HepG2 (cell line): Measurements from ENCODE around the gene TEKT2. TPM values are rescaled to one million over a fixed set of nuclear protein-coding genes. Genes with fewer than 3 reads are reported as not detected.
A peak's percentile ranks its signal among the peaks of the same experiment; 100 is the strongest.

Source experiments
- ATAC-seq: fragments of 200-7000 bp; cut with Tn5 transposase; 3 replicates; pipeline ENCODE4 v1.9.1; 2020; ENCODE audit warnings: mild to moderate bottlenecking, moderate library complexity
- Bru-seq: library from RNA; stranded (reverse); fragments of 400-500 nt; gene quantifications from one replicate; lab custom pipeline; 2021; lab: Mats Ljungman, UMichigan
- BruChase-seq, 2 experiments: library from RNA; stranded (reverse); fragments of 400-500 nt; gene quantifications; one replicate each; lab custom pipeline; 2021; lab: Mats Ljungman, UMichigan
- BruUV-seq: library from RNA; stranded (reverse); fragments of 400-500 nt; replicated peaks from 2 replicates; lab custom pipeline; 2021; lab: Mats Ljungman, UMichigan
- CTCF ChIA-PET: fragments of 300-600 bp; formaldehyde crosslinking; extraction: SDS; loops from one replicate; lab custom pipeline; 2021; ENCODE audit warnings: low total read pairs, inconsistent platforms, low intra/inter-chr PET ratio; lab: Yijun Ruan, JAX
- POLR2A ChIA-PET: fragments of 350-600 bp; sonication (Branson Sonifier 250); formaldehyde crosslinking; loops from one replicate; lab custom pipeline; 2020; ENCODE audit warnings: antibody characterized with exemption, inconsistent platforms; lab: Yijun Ruan, JAX
- DNase-seq: peaks from one replicate; pipeline ENCODE4 v3.0.0-alpha.2; 2015; ENCODE audit warnings: low spot score
- FAIRE-seq: peaks from 3 replicates; lab custom pipeline; 2011; peaks lifted over from hg19 to GRCh38; lab: Jason Lieb, UNC
- H2AFZ ChIP-seq: one replicate; pipeline ENCODE4 v1.6.1; 2011; ENCODE audit warnings: low read length, inconsistent platforms
- H3K27ac ChIP-seq: fragments of 300-600 bp; 3 replicates; pipeline ENCODE4 v1.8.0; 2011; ENCODE audit warnings: mixed run types, mild to moderate bottlenecking, mixed read lengths, low read length, inconsistent platforms; ENCODE audit not compliant: insufficient read depth; ENCODE audit errors: extremely low read length
- H3K27me3 ChIP-seq, 2 experiments: fragments of 200-600 bp in 1 of 2; 2 replicates in 1 of 2; 3 replicates in 1 of 2; pipeline versions ENCODE4 v1.6.0 to v1.8.0; 2011; ENCODE audit warnings: low read length in 2 of 2, mild to moderate bottlenecking in 2 of 2, moderate library complexity in 2 of 2, inconsistent platforms in 1 of 2; ENCODE audit not compliant: insufficient read depth in 2 of 2, control insufficient read depth in 1 of 2
- H3K36me3 ChIP-seq, 2 experiments: fragments of 200-600 bp in 1 of 2; replicated peaks in 1 of 2; 2 replicates in 1 of 2; 3 replicates in 1 of 2; pipeline versions ENCODE4 v1.5.1 to v1.8.0; 2011; ENCODE audit warnings: low read length in 2 of 2, inconsistent platforms in 1 of 2; ENCODE audit not compliant: insufficient read depth in 2 of 2, control insufficient read depth in 1 of 2
- H3K4me1 ChIP-seq: 2 replicates; pipeline ENCODE4 v1.5.1; 2012; ENCODE audit warnings: low read length, inconsistent platforms; ENCODE audit not compliant: insufficient read depth
- H3K4me2 ChIP-seq: 2 replicates; pipeline ENCODE4 v1.6.0; 2011; ENCODE audit warnings: low read depth, low read length, inconsistent platforms
- H3K4me3 ChIP-seq, 3 experiments: fragments of 200-600 bp in 1 of 3; sonication (generic), shearing (Covaris generic) in 1 of 3; replicated peaks in 1 of 3; 2 replicates each; pipeline ENCODE4 v1.5.1; 2011 to 2016; ENCODE audit warnings: low read length in 3 of 3, inconsistent platforms in 2 of 3, low read depth in 2 of 3, mild to moderate bottlenecking in 2 of 3, control low read depth in 1 of 3, mixed read lengths in 1 of 3; ENCODE audit not compliant: insufficient read depth in 1 of 3
- H3K79me2 ChIP-seq: one replicate; pipeline ENCODE4 v1.6.1; 2011; ENCODE audit warnings: low read length, inconsistent platforms; ENCODE audit not compliant: insufficient read depth
- H3K9ac ChIP-seq: 2 replicates; pipeline ENCODE4 v1.6.0; 2011; ENCODE audit warnings: mild to moderate bottlenecking, low read depth, low read length, inconsistent platforms; ENCODE audit not compliant: insufficient read depth
- H3K9me3 ChIP-seq: 2 replicates; pipeline ENCODE4 v1.5.1; 2012; ENCODE audit warnings: mild to moderate bottlenecking, low read length
- H4K20me1 ChIP-seq: 2 replicates; pipeline ENCODE4 v1.6.0; 2011; ENCODE audit warnings: inconsistent platforms, mild to moderate bottlenecking, low read length, moderate library complexity; ENCODE audit not compliant: insufficient read depth
- ARID4A ChIP-seq: sonication (generic); formaldehyde crosslinking; IDR thresholded peaks from 2 replicates; pipeline ENCODE4 v1.5.0; 2020; ENCODE audit warnings: mild to moderate bottlenecking, missing genetic modification reagents, borderline replicate concordance
- GABPB1 ChIP-seq: IDR thresholded peaks from 2 replicates; pipeline ENCODE4 v1.6.1; 2016; ENCODE audit warnings: mild to moderate bottlenecking, missing genetic modification reagents, moderate library complexity, missing compliant biosample characterization
- MTF2 ChIP-seq: sonication (generic); formaldehyde crosslinking; IDR thresholded peaks from 2 replicates; pipeline ENCODE4 v1.5.0; 2020; ENCODE audit warnings: missing genetic modification reagents, borderline replicate concordance
- RFX1 ChIP-seq: fragments of 450-650 bp; IDR thresholded peaks from 2 replicates; pipeline ENCODE4 v1.6.1; 2017
- RFX3 ChIP-seq: IDR thresholded peaks from 2 replicates; pipeline ENCODE4 v1.6.1; 2016; ENCODE audit warnings: missing biosample characterization, missing genetic modification reagents
- SAP130 ChIP-seq: IDR thresholded peaks from 2 replicates; pipeline ENCODE4 v1.6.1; 2016; ENCODE audit warnings: low read depth
- YY1 ChIP-seq: IDR thresholded peaks from 2 replicates; pipeline ENCODE4 v1.6.1; 2011; ENCODE audit warnings: low read length, low read depth, moderate library complexity, mild to moderate bottlenecking; ENCODE audit not compliant: insufficient read depth, insufficient replicate concordance
- ZNF614 ChIP-seq: IDR thresholded peaks from 2 replicates; pipeline ENCODE4 v1.6.1; 2018; ENCODE audit warnings: missing biosample characterization, missing genetic modification reagents, inconsistent platforms, borderline replicate concordance
- ZNF777 ChIP-seq: sonication (generic); formaldehyde crosslinking; IDR thresholded peaks from 2 replicates; pipeline ENCODE4 v1.4.0; 2020; ENCODE audit warnings: missing genetic modification reagents
- WGBS: methylation state at CpG from one replicate; pipeline ENCODE4 v1.1.6; 2017; ENCODE audit warnings: low lambda C conversion rate; 5-methylcytosine and 5-hydroxymethylcytosine counted together
- in situ Hi-C: cut with HindIII; loops from 2 replicates; pipeline ENCODE4 v1.10.0; 2017; ENCODE audit warnings: low pct_unique_long_range_greater_than_20kb; ENCODE audit not compliant: extremely low pct_ligation_motif_present
- intact Hi-C: fragments of 100-400 bp; cut with micrococcal nuclease; formaldehyde crosslinking; loops from one replicate; pipeline ENCODE4 v1.10.0; 2022; ENCODE audit not compliant: unreplicated experiment
- long read RNA-seq, 2 experiments: library from RNA in 1 of 2; library from polyadenylated mRNA in 1 of 2; stranded (forward) in 1 of 2; unstranded in 1 of 2; transcript quantifications; one replicate each; pipeline ENCODE4 v2.0.0, GENCODE V29; 2019 to 2022
- polyA minus RNA-seq, 3 experiments: library from RNA; depleted of rRNA, polyadenylated mRNA; stranded (reverse); fragments of >200 nt; gene quantifications; 2 replicates each; pipeline ENCODE4 v1.2.3, GENCODE V29; 2011; ENCODE audit warnings: low replicate concordance in 1 of 3
- polyA plus RNA-seq, 8 experiments: library from polyadenylated mRNA; depleted of rRNA in 3 of 8; stranded (reverse) in 7 of 8; unstranded in 1 of 8; fragments of >200 nt; fragmentation: Illumina TruSeq in 4 of 8; extraction: Trizol in 4 of 8; gene quantifications; 2 replicates each; pipeline versions ENCODE4 v1.2.1 to v1.2.3, GENCODE V29; 2011 to 2016; ENCODE audit warnings: low read depth in 4 of 8, missing spikeins in 1 of 8, mixed read lengths in 1 of 8; ENCODE audit not compliant: insufficient read depth in 1 of 8
- total RNA-seq, 5 experiments: library from RNA; depleted of rRNA; stranded (reverse); fragments of >200 nt; fragmentation: Illumina TruSeq; extraction: Trizol; gene quantifications; 2 replicates each; pipeline ENCODE4 v1.2.3, GENCODE V29; 2016; ENCODE audit warnings: low read depth in 1 of 5

TEKT2 gene, protein sequence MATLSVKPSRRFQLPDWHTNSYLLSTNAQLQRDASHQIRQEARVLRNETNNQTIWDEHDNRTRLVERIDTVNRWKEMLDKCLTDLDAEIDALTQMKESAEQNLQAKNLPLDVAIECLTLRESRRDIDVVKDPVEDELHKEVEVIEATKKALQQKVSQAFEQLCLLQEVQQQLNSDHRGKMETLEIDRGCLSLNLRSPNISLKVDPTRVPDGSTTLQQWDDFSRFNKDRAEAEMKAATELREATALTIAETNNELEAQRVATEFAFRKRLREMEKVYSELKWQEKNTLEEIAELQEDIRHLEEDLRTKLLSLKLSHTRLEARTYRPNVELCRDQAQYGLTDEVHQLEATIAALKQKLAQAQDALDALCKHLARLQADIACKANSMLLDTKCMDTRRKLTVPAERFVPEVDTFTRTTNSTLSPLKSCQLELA
- 0.31 and 0.35 TPM in 2 replicates for total RNA-seq (2016; rRNA removed; fragmentation: Illumina TruSeq; extraction: Trizol)
- not detected in 2 replicates for total RNA-seq (2016; cell fraction: cytosol; rRNA removed; fragmentation: Illumina TruSeq; extraction: Trizol; ENCODE audit: low read depth)
- total RNA-seq (2016; cell fraction: insoluble cytoplasmic fraction; rRNA removed; fragmentation: Illumina TruSeq; extraction: Trizol), result 0.16 and 0.45 TPM in 2 replicates
- 0.19 and 0.34 TPM in 2 replicates for total RNA-seq (2016; cell fraction: membrane; rRNA removed; fragmentation: Illumina TruSeq; extraction: Trizol)
- 0.59 TPM in 1 of 2 replicates, not detected in the other for total RNA-seq (2016; cell fraction: nucleus; rRNA removed; fragmentation: Illumina TruSeq; extraction: Trizol)
- polyA plus RNA-seq (2011; rRNA removed), result 0.24 and 0.38 TPM in 2 replicates
- 0.12 and 0.19 TPM in 2 replicates for polyA plus RNA-seq (2011; cell fraction: cytosol; rRNA removed)
- polyA plus RNA-seq (2011; cell fraction: nucleus; rRNA removed), result 0.57 and 1.3 TPM in 2 replicates
- polyA plus RNA-seq (2012), result 0.35 and 0.38 TPM in 2 replicates
- 0.07 and 0.11 TPM in 2 replicates for polyA plus RNA-seq (2016; cell fraction: cytosol; fragmentation: Illumina TruSeq; extraction: Trizol; ENCODE audit: low read depth)
- polyA plus RNA-seq (2016; cell fraction: insoluble cytoplasmic fraction; fragmentation: Illumina TruSeq; extraction: Trizol; ENCODE audit: low read depth), result 0.21 TPM in 2 replicates
- 0.10 and 0.25 TPM in 2 replicates for polyA plus RNA-seq (2016; cell fraction: membrane; fragmentation: Illumina TruSeq; extraction: Trizol; ENCODE audit: low read depth)
- 0.45 and 0.79 TPM in 2 replicates for polyA plus RNA-seq (2016; cell fraction: nucleus; fragmentation: Illumina TruSeq; extraction: Trizol; ENCODE audit: insufficient read depth, low read depth)
- 0.84 TPM in 1 of 2 replicates, not detected in the other for polyA minus RNA-seq (2011; rRNA and poly(A)+ RNA removed; ENCODE audit: low replicate concordance)
- not detected in 2 replicates for polyA minus RNA-seq (2011; cell fraction: cytosol; rRNA and poly(A)+ RNA removed)
- 0.62 and 0.64 TPM in 2 replicates for polyA minus RNA-seq (2011; cell fraction: nucleus; rRNA and poly(A)+ RNA removed)
- percentile 18 among the genes with signal in this experiment for Bru-seq, nascent RNA
- percentile 49 among the genes with signal in this experiment for BruChase-seq, experiment 1, labeled RNA remaining after a 6-hour chase
- percentile 37 among the genes with signal in this experiment for BruChase-seq, experiment 2, labeled RNA remaining after a 2-hour chase
- long read RNA-seq, experiment 1, result 0 reads
- long read RNA-seq, experiment 2, result 0 reads

GRCh38 chr1:36083635-36084496 lies at the start of gene TEKT2:
TEKT2 (plus strand) TSS chr1:36084094; CDS start chr1:36084922, 828 bp downstream.
- ATAC-seq (no peak), FAIRE-seq (no peak), DNase-seq (no peak)
- CTCF ChIA-PET, result no interaction called here
- Histone ChIP-seq H4K20me1 (no peaks in the 10 kb centered on the region), H3K79me2 (no peaks in the 10 kb centered on the region), H3K4me2 (peak within 1 kb of the TSS; percentile 64), H3K9ac (peak within 1 kb of the TSS; percentile 53; the same call in 1 of the 2 replicates), H3K27ac (no peak within 1 kb of the TSS), H3K9me3 (no peaks in the 10 kb centered on the region), H3K4me1 (peaks cover 16% of the 10 kb centered on the region; the same call in 1 of the 2 replicates), H2AFZ (peak within 1 kb of the TSS; percentile 58), H3K36me3 (no peaks in the 10 kb centered on the region), H3K4me3 (peak within 1 kb of the TSS; percentile 50 to 65 (median 52); a peak in 4 of 6 replicates), H3K27me3 (peaks cover 0 to 2% of the 10 kb centered on the region in 2 experiments; a peak in 1 of 5 replicates)
- POLR2A ChIA-PET, result no interaction called here
- intact Hi-C loops, result no loop called here
- TF ChIP-seq RFX1 (peak; percentile 39), ZNF777 (peak; percentile 60), ZNF614 (no peak), GABPB1 (CRISPR knock-in tag) (peak; percentile 21; the same call in 1 of the 2 replicates), SAP130 (CRISPR knock-in tag) (peak; percentile 17), ARID4A (CRISPR knock-in tag) (0 out of 2 replicates have a peak, but pooled peaks have one; percentile 10), YY1 (no peak), RFX3 (CRISPR knock-in tag) (peak; percentile 63), MTF2 (CRISPR knock-in tag) (no peak)
- WGBS, result 48% methylated on average over 59 of the region's 59 CpGs
- no TSS peak for BruUV-seq
- in situ Hi-C loops, result no loop called here
